ENCODE results near the gene ZHX3. TPM values are rescaled to one million over a fixed set of nuclear protein-coding genes. Genes with fewer than 3 reads are reported as not detected.

The ZHX3 gene
- total and polyA plus RNA-seq, 9 donors, result 5.7 to 11.4 (median 7.8) TPM

GRCh38 chr20:41334036-41334435, 16.5 kb upstream of the ZHX3 start:
- no peak for DNase-seq
- Histone ChIP-seq H3K9me3 (replicated peaks; ENCODE audit: control insufficient read depth, low read depth, low read length) (no peaks in the 10 kb centered on the region), H3K27me3 (ENCODE audit: control insufficient read depth, insufficient read depth, low read length) (no peaks in the 10 kb centered on the region), H3K27ac (ENCODE audit: low read length) (peak overlapping the region; percentile 16), H3K36me3 (ENCODE audit: control insufficient read depth, insufficient read depth, low read length) (no peaks in the 10 kb centered on the region), H3K4me3 (ENCODE audit: low read length) (no peak overlapping the region), H3K4me1 (ENCODE audit: control insufficient read depth, insufficient read depth, low read length) (peaks cover 9% of the 10 kb centered on the region)
- WGBS (ENCODE audit: insufficient coverage), result 90% methylated on average over 1 of the region's 2 CpGs

DNA sequence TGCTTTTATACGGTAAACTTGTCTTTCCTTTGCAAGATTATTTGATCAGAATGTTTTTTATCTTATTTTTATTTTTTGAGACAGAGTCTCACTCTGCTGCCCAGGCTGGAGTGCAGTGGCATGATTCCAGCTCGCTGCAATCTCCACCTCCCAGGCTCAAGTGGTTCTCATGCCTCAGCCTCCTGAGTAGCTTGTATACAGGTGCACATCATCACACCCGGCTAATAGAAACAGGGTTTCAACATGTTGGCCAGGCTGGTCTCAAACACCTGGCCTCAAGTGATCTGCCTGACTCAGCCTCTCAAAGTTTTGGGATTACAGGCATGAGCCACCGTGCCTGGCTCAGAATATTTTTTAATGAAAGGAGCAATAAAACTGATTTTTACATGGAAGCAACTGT, 14.2 kb upstream of the ZHX3 start:
- no peaks in the 10 kb centered on the region for H3K36me3 ChIP-seq (ENCODE audit: control insufficient read depth, insufficient read depth, low read length)
- H3K9me3 ChIP-seq (replicated peaks; ENCODE audit: control insufficient read depth, low read depth, low read length), result no peaks in the 10 kb centered on the region
- 53% methylated on average over 3 of the region's 4 CpGs for WGBS (ENCODE audit: insufficient coverage)
- no peak overlapping the region for H3K4me3 ChIP-seq (ENCODE audit: low read length)
- H3K4me1 ChIP-seq (ENCODE audit: control insufficient read depth, insufficient read depth, low read length), result peaks cover 9% of the 10 kb centered on the region
- H3K27ac ChIP-seq (ENCODE audit: low read length), result no peak overlapping the region
- DNase-seq, result no peak
- no peaks in the 10 kb centered on the region for H3K27me3 ChIP-seq (ENCODE audit: control insufficient read depth, insufficient read depth, low read length)

DNA sequence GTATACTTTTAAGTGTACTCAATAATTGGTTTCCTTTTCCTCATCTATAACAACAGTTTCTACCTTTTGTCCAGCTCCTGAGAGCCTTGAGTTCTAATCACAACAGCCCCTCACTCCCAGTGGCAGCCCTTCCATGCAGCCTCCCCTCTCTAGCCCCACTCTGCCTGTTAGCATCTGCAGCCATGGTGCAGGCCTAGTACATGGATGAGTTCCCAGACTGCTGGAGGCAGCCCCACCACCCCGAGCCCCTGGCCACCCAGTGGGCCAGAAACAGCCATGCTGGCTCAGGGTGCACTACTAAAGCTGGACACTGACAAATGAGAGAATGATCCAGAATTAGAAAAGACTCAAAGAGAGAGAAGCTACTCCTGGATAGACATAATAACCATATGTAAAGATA, 13.4 kb upstream of the ZHX3 start:
- Histone ChIP-seq H3K4me3 (ENCODE audit: low read length) (no peak overlapping the region), H3K27me3 (ENCODE audit: control insufficient read depth, insufficient read depth, low read length) (no peaks in the 10 kb centered on the region), H3K4me1 (ENCODE audit: control insufficient read depth, insufficient read depth, low read length) (peaks cover 9% of the 10 kb centered on the region), H3K9me3 (replicated peaks; ENCODE audit: control insufficient read depth, low read depth, low read length) (no peaks in the 10 kb centered on the region), H3K27ac (ENCODE audit: low read length) (no peak overlapping the region), H3K36me3 (ENCODE audit: control insufficient read depth, insufficient read depth, low read length) (no peaks in the 10 kb centered on the region)
- WGBS (ENCODE audit: insufficient coverage), result no CpG with 5 or more reads among the region's 1 CpG
- DNase-seq, result no peak

DNA sequence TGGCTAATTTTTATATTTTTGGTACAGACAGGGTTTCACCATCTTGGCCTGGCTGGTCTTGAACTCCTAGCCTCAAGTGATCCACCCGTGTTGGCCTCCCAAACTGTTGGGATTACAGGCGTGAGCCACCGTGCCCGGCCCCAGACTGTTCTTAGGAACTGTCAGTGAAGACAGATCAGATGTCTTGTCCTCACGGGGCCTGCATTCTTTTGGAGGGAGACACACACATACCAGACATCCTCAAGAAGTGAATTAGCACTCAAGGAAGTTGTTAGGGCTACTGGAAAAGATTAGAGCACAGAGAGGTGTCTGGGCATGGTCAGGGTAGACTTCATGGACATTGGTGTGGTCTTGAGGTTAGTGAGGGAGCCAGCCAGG, 12.8 kb upstream of the ZHX3 start:
- no peak for DNase-seq
- Histone ChIP-seq H3K9me3 (replicated peaks; ENCODE audit: control insufficient read depth, low read depth, low read length) (no peaks in the 10 kb centered on the region), H3K4me3 (ENCODE audit: low read length) (no peak overlapping the region), H3K27me3 (ENCODE audit: control insufficient read depth, insufficient read depth, low read length) (no peaks in the 10 kb centered on the region), H3K36me3 (ENCODE audit: control insufficient read depth, insufficient read depth, low read length) (no peaks in the 10 kb centered on the region), H3K4me1 (ENCODE audit: control insufficient read depth, insufficient read depth, low read length) (peaks cover 9% of the 10 kb centered on the region), H3K27ac (ENCODE audit: low read length) (no peak overlapping the region)
- WGBS (ENCODE audit: insufficient coverage), result 67% methylated on average over 4 of the region's 5 CpGs

DNA sequence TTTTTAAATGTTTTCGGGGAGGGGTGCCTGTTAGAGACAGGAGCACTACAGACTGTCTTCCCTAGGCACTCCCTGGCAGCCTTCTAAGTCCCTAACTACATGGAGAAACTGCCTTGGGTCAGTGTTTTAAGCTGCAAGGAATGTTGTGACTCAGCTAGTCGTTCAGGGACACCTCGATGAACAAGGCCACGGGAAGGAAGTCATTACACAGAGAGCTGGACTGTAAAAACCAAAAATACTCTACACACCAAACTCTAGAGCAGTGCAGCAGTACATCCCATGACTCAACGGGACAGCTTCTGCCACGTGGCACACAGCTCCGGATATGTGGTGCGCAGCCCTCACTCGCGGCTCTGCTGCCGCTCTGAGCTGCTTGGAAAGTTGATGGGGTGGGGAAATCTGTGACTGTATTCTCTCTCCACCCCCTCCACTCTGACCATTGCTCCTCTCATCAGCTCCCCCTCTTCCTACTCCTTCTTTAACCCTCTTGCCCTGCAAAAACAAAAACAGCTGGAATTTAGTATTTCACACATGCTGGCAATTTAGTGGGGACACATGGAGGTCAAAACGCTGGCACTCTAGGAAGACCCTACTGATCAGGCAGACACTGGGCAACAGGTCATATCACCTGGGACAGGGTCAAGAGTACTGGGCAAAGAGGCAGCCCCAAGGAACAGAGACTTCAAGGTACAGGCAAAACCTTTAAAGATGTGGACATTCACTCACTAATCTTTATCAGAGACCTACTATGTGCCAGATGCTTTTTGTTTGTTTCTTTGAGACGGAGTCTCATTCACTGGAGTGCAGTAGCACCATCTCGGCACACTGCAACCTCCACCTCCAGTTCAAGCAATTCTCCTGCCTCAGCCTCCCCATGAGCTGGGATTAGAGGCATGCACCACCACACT, 12.2 kb upstream of the ZHX3 start:
- Histone ChIP-seq H3K9me3 (replicated peaks; ENCODE audit: control insufficient read depth, low read depth, low read length) (no peaks in the 10 kb centered on the region), H3K27ac (ENCODE audit: low read length) (peak overlapping the region; percentile 83), H3K4me3 (ENCODE audit: low read length) (no peak overlapping the region), H3K27me3 (ENCODE audit: control insufficient read depth, insufficient read depth, low read length) (no peaks in the 10 kb centered on the region), H3K36me3 (ENCODE audit: control insufficient read depth, insufficient read depth, low read length) (no peaks in the 10 kb centered on the region), H3K4me1 (ENCODE audit: control insufficient read depth, insufficient read depth, low read length) (peaks cover 9% of the 10 kb centered on the region)
- peak; percentile 89 for DNase-seq
- WGBS (ENCODE audit: insufficient coverage), result 64% methylated on average over 3 of the region's 14 CpGs

DNA sequence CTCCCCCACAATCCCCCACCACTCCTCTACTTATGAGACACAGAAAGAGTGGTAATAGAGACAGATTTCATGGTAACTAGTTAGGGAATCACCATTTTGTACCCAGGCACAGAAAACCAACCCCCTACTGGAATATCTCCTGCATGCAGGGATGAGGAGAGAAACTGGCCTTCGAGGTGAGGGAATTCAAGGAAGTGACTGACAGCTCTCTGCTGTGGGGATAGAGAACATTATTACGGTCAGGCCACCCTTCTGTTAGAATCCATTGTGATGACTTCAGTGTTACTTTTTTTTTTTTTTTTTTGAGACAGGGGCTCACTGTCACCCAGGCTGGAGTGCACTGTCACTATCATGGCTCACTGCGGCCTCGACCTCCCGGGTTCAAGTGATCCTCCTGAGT, 9.6 kb upstream of the ZHX3 start:
- Histone ChIP-seq H3K9me3 (replicated peaks; ENCODE audit: control insufficient read depth, low read depth, low read length) (no peaks in the 10 kb centered on the region), H3K36me3 (ENCODE audit: control insufficient read depth, insufficient read depth, low read length) (no peaks in the 10 kb centered on the region), H3K27me3 (ENCODE audit: control insufficient read depth, insufficient read depth, low read length) (no peaks in the 10 kb centered on the region), H3K4me1 (ENCODE audit: control insufficient read depth, insufficient read depth, low read length) (peaks cover 9% of the 10 kb centered on the region), H3K4me3 (ENCODE audit: low read length) (no peak overlapping the region), H3K27ac (ENCODE audit: low read length) (no peak overlapping the region)
- 83% methylated on average over 4 of the region's 5 CpGs for WGBS (ENCODE audit: insufficient coverage)
- no peak for DNase-seq

DNA sequence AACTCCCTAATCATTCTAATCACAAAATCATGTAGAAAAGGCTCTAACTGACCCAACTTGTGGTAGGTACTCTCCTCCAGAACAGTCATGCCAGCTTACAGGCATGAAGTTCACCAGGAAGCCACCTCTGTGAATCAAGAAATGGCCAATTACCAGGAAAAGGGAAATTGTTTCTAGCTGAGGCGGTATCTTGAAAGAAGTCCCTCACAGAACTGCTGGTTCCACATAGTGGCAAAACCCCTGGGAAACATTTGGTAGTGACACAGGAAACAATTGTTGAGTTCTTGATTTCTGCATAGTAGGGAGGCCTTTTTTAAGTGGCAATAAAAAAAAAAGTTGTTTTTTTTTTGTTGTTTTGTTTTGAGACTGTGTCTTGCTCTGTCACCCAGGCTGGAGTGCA, 3.4 kb upstream of the ZHX3 start:
- Histone ChIP-seq H3K36me3 (ENCODE audit: control insufficient read depth, insufficient read depth, low read length) (no peaks in the 10 kb centered on the region), H3K9me3 (replicated peaks; ENCODE audit: control insufficient read depth, low read depth, low read length) (no peaks in the 10 kb centered on the region), H3K4me3 (ENCODE audit: low read length) (no peak overlapping the region), H3K4me1 (ENCODE audit: control insufficient read depth, insufficient read depth, low read length) (peaks cover 5% of the 10 kb centered on the region), H3K27me3 (ENCODE audit: control insufficient read depth, insufficient read depth, low read length) (no peaks in the 10 kb centered on the region), H3K27ac (ENCODE audit: low read length) (no peak overlapping the region)
- DNase-seq, result no peak
- 75% methylated on average over 1 of the region's 1 CpG for WGBS (ENCODE audit: insufficient coverage)

DNA sequence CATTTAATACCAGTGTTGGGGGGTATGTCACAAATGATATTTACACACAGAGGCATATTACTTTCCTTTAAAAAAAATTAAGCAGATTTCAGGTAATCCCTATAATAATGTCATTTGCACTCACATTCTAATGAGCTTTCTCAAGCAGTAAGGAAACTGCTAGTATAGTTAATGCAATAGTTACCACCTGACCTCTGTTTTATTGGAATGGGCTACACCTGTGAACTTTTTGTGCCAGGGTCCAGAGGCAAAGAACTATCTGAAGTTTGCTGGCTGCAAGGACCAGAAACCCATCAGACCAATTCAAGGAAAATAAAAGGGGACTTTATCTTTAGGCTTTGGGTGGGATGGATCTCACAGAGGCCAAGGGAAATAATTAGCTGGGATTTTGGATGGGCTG, 2.9 kb upstream of the ZHX3 start:
- no peak for DNase-seq
- H3K36me3 ChIP-seq (ENCODE audit: control insufficient read depth, insufficient read depth, low read length), result no peaks in the 10 kb centered on the region
- peaks cover 5% of the 10 kb centered on the region for H3K4me1 ChIP-seq (ENCODE audit: control insufficient read depth, insufficient read depth, low read length)
- H3K9me3 ChIP-seq (replicated peaks; ENCODE audit: control insufficient read depth, low read depth, low read length), result no peaks in the 10 kb centered on the region
- no peaks in the 10 kb centered on the region for H3K27me3 ChIP-seq (ENCODE audit: control insufficient read depth, insufficient read depth, low read length)
- no peak overlapping the region for H3K4me3 ChIP-seq (ENCODE audit: low read length)
- no peak overlapping the region for H3K27ac ChIP-seq (ENCODE audit: low read length)

GRCh38 chr20:41318271-41318649, 729 bp upstream of the ZHX3 start:
- Histone ChIP-seq H3K27me3 (ENCODE audit: control insufficient read depth, insufficient read depth, low read length) (no peaks in the 10 kb centered on the region), H3K4me1 (ENCODE audit: control insufficient read depth, insufficient read depth, low read length) (peaks cover 5% of the 10 kb centered on the region), H3K9me3 (replicated peaks; ENCODE audit: control insufficient read depth, low read depth, low read length) (no peaks in the 10 kb centered on the region), H3K4me3 (ENCODE audit: low read length) (no peak overlapping the region), H3K27ac (ENCODE audit: low read length) (peak overlapping the region; percentile 56), H3K36me3 (ENCODE audit: control insufficient read depth, insufficient read depth, low read length) (no peaks in the 10 kb centered on the region)
- 83% methylated on average over 1 of the region's 5 CpGs for whole genome bisulfite sequencing (ENCODE audit: insufficient coverage)
- no peak for DNase-seq

GRCh38 chr20:41316602-41317545, 657 bp downstream of the ZHX3 start:
- H3K4me3 ChIP-seq (ENCODE audit: low read length), result peak overlapping the region; percentile 78
- DNase-seq, result peak; percentile 82
- no peaks in the 10 kb centered on the region for H3K36me3 ChIP-seq (ENCODE audit: control insufficient read depth, insufficient read depth, low read length)
- no peaks in the 10 kb centered on the region for H3K27me3 ChIP-seq (ENCODE audit: control insufficient read depth, insufficient read depth, low read length)
- H3K27ac ChIP-seq (ENCODE audit: low read length), result peak overlapping the region; percentile 76
- 3% methylated on average over 60 of the region's 66 CpGs for WGBS (ENCODE audit: insufficient coverage)
- H3K9me3 ChIP-seq (replicated peaks; ENCODE audit: control insufficient read depth, low read depth, low read length), result no peaks in the 10 kb centered on the region
- H3K4me1 ChIP-seq (ENCODE audit: control insufficient read depth, insufficient read depth, low read length), result peaks cover 5% of the 10 kb centered on the region

Data from muscle of leg (tissue), 11 donors.